Measurements from ENCODE around the gene LRRC75B. TPM values are rescaled to one million over a fixed set of nuclear protein-coding genes. Genes with fewer than 3 reads are reported as not detected.

Gene LRRC75B
- total RNA-seq, 1 donor from 2014 or later: 14.1 TPM

DNA sequence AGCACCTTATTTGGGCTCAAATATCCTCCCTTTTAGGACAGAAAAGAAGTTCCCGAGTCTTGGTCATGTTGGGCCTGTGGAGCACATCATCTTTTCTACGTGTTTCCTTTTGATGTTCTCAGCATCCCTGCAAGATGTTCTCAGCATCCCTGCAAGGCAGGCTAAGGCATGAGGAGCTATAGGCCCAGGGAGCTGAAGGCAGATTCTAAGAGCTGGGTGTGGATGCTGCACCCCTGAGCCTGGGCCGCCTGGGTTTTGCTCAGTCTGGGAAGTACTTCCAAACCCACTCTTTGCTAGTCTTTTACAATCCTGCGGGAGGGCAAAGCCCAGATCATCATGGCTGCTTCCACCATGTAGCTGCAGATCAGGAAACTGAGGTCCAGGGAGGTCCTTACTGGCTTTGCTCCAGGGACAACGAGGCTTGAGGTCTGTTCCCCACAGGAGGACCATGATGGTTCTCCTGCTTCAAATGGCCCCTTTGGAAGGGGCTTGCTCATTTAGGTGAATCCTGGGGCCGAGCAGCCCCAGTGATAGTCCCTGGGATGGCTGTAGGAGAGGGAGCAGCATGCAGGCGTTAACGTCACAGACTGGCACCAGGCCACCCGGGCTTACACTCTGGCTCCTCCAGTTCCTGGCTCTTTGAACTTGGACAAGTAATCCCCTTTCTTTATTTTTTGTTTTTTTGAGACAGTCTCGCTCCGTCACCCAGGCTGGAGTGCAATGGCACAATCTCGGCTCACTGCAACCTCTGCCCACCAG lies 10.6 kb downstream of the LRRC75B start:
- H3K4me3 ChIP-seq (ENCODE audit: low read depth, low read length): no peak overlapping the region
- DNase-seq (ENCODE audit: low read depth): no peak
- TF ChIP-seq, protein P1, sequence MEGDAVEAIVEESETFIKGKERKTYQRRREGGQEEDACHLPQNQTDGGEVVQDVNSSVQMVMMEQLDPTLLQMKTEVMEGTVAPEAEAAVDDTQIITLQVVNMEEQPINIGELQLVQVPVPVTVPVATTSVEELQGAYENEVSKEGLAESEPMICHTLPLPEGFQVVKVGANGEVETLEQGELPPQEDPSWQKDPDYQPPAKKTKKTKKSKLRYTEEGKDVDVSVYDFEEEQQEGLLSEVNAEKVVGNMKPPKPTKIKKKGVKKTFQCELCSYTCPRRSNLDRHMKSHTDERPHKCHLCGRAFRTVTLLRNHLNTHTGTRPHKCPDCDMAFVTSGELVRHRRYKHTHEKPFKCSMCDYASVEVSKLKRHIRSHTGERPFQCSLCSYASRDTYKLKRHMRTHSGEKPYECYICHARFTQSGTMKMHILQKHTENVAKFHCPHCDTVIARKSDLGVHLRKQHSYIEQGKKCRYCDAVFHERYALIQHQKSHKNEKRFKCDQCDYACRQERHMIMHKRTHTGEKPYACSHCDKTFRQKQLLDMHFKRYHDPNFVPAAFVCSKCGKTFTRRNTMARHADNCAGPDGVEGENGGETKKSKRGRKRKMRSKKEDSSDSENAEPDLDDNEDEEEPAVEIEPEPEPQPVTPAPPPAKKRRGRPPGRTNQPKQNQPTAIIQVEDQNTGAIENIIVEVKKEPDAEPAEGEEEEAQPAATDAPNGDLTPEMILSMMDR (conservative IDR thresholded peaks at IDR 0.05; ENCODE audit: low read depth, low read length): no peak

DNA sequence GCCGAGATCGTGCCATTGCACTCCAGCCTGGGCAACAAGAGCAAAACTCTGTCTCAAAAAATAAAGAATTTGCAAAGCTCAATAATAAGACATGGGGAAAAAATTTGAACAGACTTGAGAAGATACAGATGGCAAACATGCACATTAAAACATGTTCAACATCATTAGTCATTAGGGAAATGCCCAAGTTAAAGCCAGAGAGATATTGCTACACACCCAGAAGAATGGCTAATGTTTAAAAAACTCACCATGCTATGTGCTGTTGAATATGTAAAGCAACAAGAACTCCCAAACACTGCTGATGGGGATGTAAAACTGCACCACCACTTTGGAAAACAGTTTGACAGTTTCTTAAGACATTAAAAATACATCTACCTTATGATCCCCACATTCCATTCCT lies 12.6 kb downstream of the LRRC75B start:
- no peak for DNase-seq (ENCODE audit: low read depth)
- TF ChIP-seq, protein P1 (conservative IDR thresholded peaks at IDR 0.05; ENCODE audit: low read depth, low read length): no peak
- no peak overlapping the region for H3K4me3 ChIP-seq (ENCODE audit: low read depth, low read length)

GRCh38 chr22:24579258-24579601 lies 13.6 kb downstream of the LRRC75B start:
- DNase-seq (ENCODE audit: low read depth): no peak
- H3K4me3 ChIP-seq (ENCODE audit: low read depth, low read length): no peak overlapping the region
- TF ChIP-seq, protein P1 (conservative IDR thresholded peaks at IDR 0.05; ENCODE audit: low read depth, low read length): no peak

GRCh38 chr22:24578355-24579257 lies 14.3 kb downstream of the LRRC75B start:
- no peak for DNase-seq (ENCODE audit: low read depth)
- H3K4me3 ChIP-seq (ENCODE audit: low read depth, low read length): no peak overlapping the region

DNA sequence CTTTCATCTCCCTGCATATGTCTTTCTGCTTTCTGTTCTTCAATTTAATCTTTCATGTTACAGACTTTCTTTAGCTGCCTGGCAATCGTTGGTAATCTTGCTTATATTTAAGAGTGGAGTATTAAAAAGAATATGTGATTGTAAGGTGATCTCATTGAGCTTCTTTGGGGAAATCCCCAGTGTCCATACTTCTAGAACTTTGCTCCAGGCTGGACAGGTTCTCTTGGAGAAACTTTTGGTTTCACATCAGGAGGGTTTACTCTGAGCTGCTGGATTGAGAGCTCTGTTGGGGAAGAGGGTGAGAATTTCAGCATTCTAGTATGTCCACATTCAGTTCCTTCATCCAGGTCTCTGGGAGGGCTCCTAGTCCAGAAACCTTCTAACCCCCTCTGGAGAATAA lies 16.1 kb downstream of the LRRC75B start:
- no peak overlapping the region for H3K4me3 ChIP-seq (ENCODE audit: low read depth, low read length)
- TF ChIP-seq, protein P1 (conservative IDR thresholded peaks at IDR 0.05; ENCODE audit: low read depth, low read length): no peak
- DNase-seq (ENCODE audit: low read depth): no peak

More at GRCh38 chr22:24578355-24579257, 14.3 kb downstream of the LRRC75B start:
- TF ChIP-seq, protein P1 (conservative IDR thresholded peaks at IDR 0.05; ENCODE audit: low read depth, low read length): no peak

DNA sequence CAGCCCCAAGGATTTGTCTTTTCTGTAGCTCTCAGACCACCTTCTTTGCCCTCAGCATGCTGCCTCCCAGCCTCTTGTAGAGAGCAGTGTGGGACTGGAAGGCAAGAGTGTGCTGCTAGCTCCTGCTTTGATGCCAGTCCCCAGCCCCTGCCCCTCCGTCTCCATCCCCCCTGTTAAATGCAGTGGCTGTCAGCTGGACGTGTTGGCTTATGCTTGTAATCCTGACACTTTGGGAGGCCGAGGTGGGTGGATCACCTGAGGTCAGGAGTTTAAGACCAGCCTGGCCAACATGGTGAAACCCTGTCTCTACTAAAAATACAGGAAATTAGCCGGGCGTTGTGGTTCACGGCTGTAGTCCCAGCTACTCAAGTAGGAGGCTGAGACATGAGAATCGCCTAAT lies 21.6 kb downstream of the LRRC75B start:
- TF ChIP-seq, protein P1 (conservative IDR thresholded peaks at IDR 0.05; ENCODE audit: low read depth, low read length): no peak
- H3K4me3 ChIP-seq (ENCODE audit: low read depth, low read length): no peak overlapping the region
- no peak for DNase-seq (ENCODE audit: low read depth)

All from epithelial cell of proximal tubule (primary cell).